NCI-H2196 treated with DMSO at 0.1 percent for 48 hours (cell line): ENCODE results near the gene OBP2A.
"Not testable (repeated sequence)": the region's sequence is repeated elsewhere in the genome, so short reads cannot be mapped to it uniquely, and the experiment has no call there.

Source experiments
- DNase-seq: peaks from one replicate; lab custom pipeline; 2025; ENCODE audit not compliant: unreplicated experiment; lab: John Stamatoyannopoulos, UW

The OBP2A gene

DNA sequence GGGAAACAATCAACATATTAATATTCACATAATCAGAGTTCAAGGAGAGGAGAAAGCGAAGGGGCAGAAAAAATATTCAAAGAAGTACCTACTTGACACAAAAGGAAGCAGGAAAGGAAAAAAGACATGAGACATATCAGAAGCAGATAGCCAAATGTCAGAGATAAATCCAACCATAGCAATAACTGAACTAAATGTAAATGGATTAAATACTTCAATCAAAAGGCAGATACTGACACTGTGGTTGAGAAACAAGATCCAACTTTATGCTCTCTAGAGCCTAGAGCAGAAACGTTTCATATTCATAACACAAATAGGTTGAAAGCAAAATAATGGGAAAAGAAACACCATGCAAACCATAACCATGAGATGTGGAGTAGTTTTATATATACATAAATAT is 36.5 kb upstream of the OBP2A start:
- DNase-seq = no peak

DNA sequence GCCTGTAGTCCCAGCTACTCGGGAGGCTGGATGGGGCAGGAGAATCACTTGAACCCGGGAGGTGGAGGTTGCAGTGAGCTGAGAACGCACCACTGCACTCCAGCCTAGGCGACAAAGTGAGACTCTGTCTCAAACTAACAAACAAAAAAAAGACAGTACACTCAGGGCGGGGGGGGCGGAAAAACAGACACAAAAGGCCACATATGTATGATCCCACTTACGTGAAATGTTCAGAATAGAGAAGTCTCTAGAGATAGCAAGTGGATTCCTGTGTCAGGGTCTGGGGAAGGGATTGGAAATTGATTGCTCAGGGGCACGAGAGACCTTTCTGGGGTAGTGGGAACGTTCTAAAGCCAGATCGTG is 33.7 kb upstream of the OBP2A start:
- no peak for DNase-seq

GRCh38 chr9:135512904-135513303 is 33.0 kb upstream of the OBP2A start:
- DNase-seq = no peak

DNA sequence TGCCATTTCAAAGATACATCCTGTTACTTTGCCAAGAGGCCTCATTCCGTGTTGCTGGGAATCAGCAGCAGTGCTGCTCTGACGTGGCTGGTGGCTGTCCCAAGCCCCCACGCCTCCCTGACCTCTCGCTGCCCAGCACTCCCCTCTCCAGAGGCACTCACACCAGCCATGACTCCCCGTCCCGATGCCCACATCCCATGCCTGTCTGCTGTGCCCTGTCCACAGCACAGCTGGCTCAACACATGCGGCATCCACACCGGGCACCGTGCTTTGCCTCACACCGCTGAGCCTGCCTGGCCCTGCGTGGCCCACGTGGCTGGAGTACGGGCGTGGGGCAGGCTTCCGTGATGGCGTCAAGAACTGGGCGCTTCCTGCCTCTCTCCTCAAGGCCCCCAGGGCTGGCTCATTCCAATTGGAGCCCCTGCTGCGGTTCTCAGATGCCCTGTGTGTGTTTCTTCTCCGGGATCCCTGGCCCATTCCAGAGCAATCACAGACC is 32.5 kb upstream of the OBP2A start:
- no peak for DNase-seq

- not testable (repeated sequence) for DNase-seq
These were observed 32.0 kb upstream of the OBP2A start for GRCh38 chr9:135513906-135514305.

DNA sequence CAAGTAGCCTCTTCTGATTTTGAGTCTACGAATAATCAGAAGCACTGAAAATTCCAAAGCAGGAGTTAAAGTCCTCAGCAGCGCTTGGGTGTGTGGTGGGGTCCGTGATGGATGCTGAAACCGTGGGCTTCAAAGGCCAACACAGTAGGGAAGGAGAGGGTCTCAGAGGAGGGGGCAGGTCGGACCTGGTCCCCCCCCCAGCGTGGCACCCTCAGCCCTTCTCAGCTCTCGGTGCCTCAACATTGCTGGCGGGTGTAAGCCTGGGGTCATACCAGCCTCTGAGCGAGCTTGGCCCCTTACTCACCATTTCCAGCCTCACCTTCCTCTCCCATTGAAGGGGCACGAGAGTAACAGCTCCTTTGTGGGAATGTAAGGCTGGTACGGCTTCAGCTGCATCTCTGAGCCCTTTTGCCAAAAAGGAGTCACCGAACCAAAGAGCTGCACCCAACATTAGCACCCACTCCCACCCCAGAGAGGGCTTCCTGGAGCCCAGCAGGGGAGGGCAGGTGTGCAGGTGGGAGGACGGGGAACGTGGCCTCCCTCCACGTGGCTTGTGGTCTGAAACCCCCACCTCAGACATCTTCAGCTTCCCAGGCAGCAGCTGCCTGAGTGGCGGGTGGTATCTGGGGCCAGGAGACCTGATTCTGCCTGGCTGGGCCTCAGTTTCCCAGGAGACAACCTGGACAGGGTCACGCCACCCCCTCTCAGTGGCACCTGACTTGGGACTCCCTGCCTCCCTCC is 31.4 kb upstream of the OBP2A start:
- no peak for DNase-seq

GRCh38 chr9:135515083-135515951 is 30.6 kb upstream of the OBP2A start:
- no peak for DNase-seq

- no peak for DNase-seq
These were observed 29.6 kb upstream of the OBP2A start for GRCh38 chr9:135516132-135516860.

GRCh38 chr9:135517407-135517822 is 28.5 kb upstream of the OBP2A start:
- no peak for DNase-seq

DNA sequence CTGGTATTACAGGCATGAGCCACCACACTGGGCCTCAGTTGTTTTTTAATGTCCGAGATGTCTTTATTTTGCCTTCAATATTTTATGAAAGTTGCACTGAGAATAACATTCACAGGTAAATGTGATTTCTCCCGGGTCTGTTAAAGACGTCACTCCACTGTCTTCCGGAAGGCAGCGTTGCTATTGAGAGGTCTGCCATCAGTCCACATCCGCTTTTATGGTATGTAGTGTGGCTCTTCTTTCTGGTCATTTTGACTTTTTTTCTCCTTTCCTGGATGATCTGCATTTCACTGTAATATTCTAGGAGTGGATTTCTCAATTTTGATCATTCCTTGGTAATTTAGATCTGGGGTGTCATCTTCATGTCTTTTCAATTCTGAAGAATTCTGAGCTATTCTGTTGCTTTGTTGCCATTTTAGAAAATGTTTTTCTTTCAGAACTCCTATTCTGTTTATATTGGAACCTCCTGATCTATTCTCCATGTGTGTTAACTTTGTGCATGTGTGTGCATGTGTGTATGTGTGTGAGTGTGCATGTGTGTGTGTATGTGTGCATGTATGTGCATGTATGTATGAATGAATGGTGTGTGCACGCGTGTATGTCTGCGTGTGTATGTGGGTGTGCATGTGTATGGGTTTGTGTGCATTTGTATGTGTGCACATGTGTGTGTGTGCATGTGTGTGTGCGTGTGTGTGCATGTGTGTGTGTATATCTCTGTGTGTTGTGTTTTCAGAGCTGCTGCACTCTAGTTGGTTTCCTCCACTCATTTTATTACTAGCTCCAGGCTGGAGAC is 26.6 kb upstream of the OBP2A start:
- DNase-seq = no peak

GRCh38 chr9:135520916-135521607 is 24.9 kb upstream of the OBP2A start, which contains the start of gene LCN1:
TSS of gene LCN1 (plus strand) at chr9:135521440. CDS start at chr9:135521498, 58 bp downstream.
- no peak for DNase-seq

DNA sequence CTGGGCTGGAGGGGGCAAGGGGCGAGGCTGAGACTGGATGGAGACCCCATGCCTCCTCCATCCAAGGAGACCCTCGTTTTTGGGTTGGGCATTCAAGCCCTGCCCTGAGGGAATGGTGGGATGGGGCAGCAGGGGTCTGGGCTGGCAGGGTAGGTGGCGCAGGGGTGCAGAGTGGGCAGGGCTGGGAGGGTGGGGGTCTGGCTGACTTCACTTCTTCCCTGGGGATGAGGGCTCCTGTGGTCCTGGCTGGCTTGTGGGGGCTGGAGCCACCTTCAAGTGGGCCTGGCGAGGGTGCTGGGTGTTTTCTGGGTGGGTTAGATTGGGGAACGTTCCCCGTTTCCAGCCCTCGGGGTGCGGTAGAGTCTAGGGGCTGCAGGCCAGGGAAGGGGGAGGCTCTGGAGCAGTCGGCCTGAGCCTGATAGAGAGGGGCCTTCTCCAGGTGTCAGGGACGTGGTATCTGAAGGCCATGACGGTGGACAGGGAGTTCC is 24.3 kb upstream of the OBP2A start:
- no peak for DNase-seq

DNA sequence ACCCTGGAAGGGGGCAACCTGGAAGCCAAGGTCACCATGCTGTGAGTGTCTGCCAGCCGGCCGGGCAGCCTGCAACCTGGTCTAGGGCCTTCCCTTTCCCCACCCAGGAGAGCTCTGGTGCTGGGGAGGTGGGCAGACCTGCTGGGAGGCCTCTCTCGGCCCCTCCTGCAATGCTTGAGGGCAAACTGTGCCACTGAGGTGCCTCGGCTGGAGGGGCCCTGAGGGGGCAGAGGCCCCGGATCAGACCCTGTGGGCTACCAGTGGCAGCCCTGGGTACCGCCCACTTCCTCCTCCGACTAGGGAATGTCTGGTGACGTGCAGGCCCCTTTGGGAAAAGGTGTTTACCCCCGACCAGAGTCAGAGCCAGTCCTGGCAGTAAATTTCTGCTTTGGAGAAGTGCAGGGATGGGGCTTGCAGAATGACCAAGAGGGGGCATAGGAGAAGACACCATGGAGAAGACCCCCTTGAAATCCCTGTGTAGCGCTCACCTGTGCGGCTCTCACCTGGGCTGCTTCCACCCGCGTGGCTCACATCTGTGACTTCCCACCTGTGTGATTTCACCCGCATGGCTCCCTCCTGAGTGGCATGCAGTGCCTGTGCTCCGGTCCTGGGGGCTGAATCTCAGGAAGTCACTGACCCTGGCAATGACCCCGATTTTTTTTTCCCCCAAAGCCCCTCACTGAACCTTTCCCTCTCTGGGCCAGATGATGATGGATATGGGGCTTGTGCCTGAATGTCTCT is 23.6 kb upstream of the OBP2A start:
- no peak for DNase-seq

DNA sequence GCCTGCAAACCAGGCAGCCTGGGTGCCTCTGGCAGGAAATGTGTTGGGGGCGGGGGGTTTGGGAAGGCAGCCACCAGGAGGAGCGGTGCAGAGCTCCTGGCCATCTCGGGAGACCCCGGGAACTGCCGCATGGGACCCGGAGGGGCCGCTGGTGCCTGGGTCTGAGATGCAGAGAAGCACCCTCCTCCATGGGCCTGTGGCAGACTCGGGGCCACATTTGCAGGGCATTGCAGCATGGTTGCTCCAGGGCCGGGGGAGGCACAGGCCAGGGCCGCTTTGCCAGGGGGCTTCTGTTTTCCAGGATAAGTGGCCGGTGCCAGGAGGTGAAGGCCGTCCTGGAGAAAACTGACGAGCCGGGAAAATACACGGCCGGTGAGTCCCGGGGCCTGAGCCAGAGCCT is 23.0 kb upstream of the OBP2A start:
- no peak for DNase-seq

GRCh38 chr9:135523521-135524129 is 22.3 kb upstream of the OBP2A start:
- DNase-seq = no peak

GRCh38 chr9:135524130-135524861 is 21.6 kb upstream of the OBP2A start:
- DNase-seq = no peak

GRCh38 chr9:135525241-135526088 is 20.5 kb upstream of the OBP2A start:
- no peak for DNase-seq
